Measurements from ENCODE around the gene LRRC37A3. TPM values are rescaled to one million over a fixed set of nuclear protein-coding genes. Genes with fewer than 3 reads are reported as not detected.
"Not testable (repeated sequence)": the region's sequence is repeated elsewhere in the genome, so short reads cannot be mapped to it uniquely, and the experiment has no call there.

LRRC37A3 gene
- polyA plus RNA-seq, 1 experiment: 4.0 TPM

DNA sequence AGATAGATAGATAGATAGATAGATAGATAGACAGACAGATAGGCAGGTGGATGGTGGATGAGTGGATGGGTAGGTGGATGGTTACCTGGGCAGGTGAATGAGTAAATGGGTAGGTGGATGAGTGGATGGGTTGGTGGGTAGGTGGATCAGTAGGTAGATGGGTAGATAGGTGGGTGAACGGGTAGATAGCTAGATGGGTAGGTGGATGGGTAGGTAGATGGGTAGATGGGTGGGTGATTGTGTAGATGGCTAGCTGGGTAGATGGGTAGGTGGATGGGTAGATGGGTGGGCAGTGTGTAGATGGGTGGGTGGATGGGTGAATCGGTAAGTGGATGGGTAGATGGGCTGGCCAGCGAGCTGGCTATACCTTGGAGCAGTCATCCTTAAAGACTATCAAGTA lies 21.8 kb upstream of the LRRC37A3 start:
- H3K36me3 ChIP-seq (ENCODE audit: control insufficient read depth, insufficient read depth, low read length): no peaks in the 10 kb centered on the region
- peaks cover 3% of the 10 kb centered on the region for H3K27me3 ChIP-seq (ENCODE audit: control insufficient read depth, insufficient read depth, low read length)
- H3K4me3 ChIP-seq (ENCODE audit: low read depth, low read length): no peak overlapping the region
- CTCF ChIA-PET: interaction anchor here (0.6 to 3.5 kb wide), 7 partner anchors 10 to 196 kb away, joined by 3 to 11 read pairs (median 3); partner anchors contain the start of gene RGS9
- TF ChIP-seq, protein P1, sequence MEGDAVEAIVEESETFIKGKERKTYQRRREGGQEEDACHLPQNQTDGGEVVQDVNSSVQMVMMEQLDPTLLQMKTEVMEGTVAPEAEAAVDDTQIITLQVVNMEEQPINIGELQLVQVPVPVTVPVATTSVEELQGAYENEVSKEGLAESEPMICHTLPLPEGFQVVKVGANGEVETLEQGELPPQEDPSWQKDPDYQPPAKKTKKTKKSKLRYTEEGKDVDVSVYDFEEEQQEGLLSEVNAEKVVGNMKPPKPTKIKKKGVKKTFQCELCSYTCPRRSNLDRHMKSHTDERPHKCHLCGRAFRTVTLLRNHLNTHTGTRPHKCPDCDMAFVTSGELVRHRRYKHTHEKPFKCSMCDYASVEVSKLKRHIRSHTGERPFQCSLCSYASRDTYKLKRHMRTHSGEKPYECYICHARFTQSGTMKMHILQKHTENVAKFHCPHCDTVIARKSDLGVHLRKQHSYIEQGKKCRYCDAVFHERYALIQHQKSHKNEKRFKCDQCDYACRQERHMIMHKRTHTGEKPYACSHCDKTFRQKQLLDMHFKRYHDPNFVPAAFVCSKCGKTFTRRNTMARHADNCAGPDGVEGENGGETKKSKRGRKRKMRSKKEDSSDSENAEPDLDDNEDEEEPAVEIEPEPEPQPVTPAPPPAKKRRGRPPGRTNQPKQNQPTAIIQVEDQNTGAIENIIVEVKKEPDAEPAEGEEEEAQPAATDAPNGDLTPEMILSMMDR (IDR thresholded peaks at IDR 0.05; ENCODE audit: insufficient read depth, low read depth, low read length): no peak
- no peak for DNase-seq (ENCODE audit: low read depth)
- POLR2A ChIA-PET: no interaction called here

DNA sequence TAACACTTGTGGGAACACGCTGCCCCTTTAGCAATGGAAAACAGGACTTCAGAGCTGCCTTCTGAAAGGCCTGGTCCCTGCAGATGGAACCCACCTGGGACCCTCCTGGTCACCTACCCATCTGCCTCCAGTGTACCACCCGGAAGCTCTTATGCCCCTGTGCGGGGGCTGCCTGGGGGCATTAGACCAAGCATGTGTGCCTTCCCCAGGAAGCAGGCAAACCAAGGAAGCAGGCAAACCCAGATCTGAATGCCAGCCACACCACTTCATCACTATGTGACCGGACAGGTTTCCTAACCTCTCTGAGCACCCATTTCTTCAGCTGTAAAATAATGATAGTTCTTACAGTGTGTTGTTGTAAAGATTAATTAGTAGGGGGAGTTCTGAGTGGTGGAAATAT lies 20.8 kb upstream of the LRRC37A3 start:
- ChIA-PET CTCF (interaction anchor here (0.5 to 3.5 kb wide), 7 partner anchors 12 to 300 kb away, joined by 3 to 11 read pairs (median 4); no protein-coding TSS in a partner anchor), POLR2A (no interaction called here)
- no peak for DNase-seq (ENCODE audit: low read depth)

DNA sequence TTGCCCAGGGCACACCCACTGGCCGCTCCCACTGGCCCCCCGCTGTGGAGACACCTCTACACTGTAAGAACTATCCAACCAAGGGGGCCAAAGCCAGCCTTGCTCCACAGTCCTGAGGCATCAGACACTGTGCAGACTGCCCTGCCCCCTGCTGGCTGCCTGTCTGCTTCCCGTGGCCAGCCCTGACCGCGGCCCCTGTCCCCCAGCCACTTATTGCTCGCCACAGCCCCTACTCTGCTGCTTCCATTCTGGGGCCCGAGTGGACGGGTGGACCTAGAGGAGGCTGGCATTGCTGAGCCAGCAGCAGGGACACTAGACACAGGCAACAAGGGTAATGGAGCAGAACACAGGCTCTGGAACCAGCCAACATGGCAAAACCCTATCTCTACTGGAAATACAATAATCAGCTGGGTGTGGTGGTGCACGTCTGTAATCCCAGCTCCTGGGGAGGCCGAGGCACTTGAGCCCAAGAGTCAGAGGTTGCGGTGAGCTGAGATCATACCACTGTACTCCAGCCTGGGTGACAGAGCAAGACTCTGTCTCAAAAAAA lies 19.7 kb upstream of the LRRC37A3 start:
- Histone ChIP-seq H3K27me3 (ENCODE audit: control insufficient read depth, insufficient read depth, low read length) (peaks cover 3% of the 10 kb centered on the region), H3K36me3 (ENCODE audit: control insufficient read depth, insufficient read depth, low read length) (no peaks in the 10 kb centered on the region), H3K4me3 (ENCODE audit: low read depth, low read length) (no peak overlapping the region)
- POLR2A ChIA-PET: no interaction called here
- TF ChIP-seq, protein P1 (IDR thresholded peaks at IDR 0.05; ENCODE audit: insufficient read depth, low read depth, low read length): peak; percentile 61
- CTCF ChIA-PET: interaction anchor here (0.6 to 3.5 kb wide), 8 partner anchors 12 to 163 kb away, joined by 3 to 11 read pairs (median 4); partner anchors contain the start of gene LRRC37A3
- no peak for DNase-seq (ENCODE audit: low read depth)

More for the DNA sequence above, 20.8 kb upstream of the LRRC37A3 start:
- peaks cover 3% of the 10 kb centered on the region for H3K27me3 ChIP-seq (ENCODE audit: control insufficient read depth, insufficient read depth, low read length)
- H3K4me3 ChIP-seq (ENCODE audit: low read depth, low read length): no peak overlapping the region
- H3K36me3 ChIP-seq (ENCODE audit: control insufficient read depth, insufficient read depth, low read length): no peaks in the 10 kb centered on the region
- TF ChIP-seq, protein P1 (IDR thresholded peaks at IDR 0.05; ENCODE audit: insufficient read depth, low read depth, low read length): no peak

DNA sequence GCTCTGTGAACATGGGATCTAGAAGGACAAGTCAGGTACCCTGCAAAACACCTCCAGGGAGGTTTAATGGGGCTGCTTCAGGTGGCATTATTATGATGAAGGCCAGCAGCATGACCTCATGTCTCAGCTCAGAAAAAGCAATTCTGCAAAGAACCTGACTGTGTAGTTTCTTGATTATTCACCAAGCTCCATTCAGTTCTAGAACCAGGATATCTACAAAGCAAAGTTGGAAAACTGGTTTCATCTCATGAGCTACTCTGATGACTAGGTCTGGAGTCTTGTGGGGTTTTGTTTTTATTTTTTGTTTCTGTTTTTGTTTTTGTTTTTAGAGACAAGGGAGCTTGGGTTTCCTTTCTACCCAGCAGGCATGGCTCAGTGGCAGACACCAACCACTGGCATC lies 19.0 kb upstream of the LRRC37A3 start:
- ChIA-PET POLR2A (no interaction called here), CTCF (interaction anchor here (0.6 to 2.3 kb wide), 4 partner anchors 11 to 162 kb away, joined by 3 to 9 read pairs (median 4); no protein-coding TSS in a partner anchor)
- Histone ChIP-seq H3K4me3 (ENCODE audit: low read depth, low read length) (no peak overlapping the region), H3K27me3 (ENCODE audit: control insufficient read depth, insufficient read depth, low read length) (peaks cover 3% of the 10 kb centered on the region), H3K36me3 (ENCODE audit: control insufficient read depth, insufficient read depth, low read length) (no peaks in the 10 kb centered on the region)
- TF ChIP-seq, protein P1 (IDR thresholded peaks at IDR 0.05; ENCODE audit: insufficient read depth, low read depth, low read length): no peak
- DNase-seq (ENCODE audit: low read depth): no peak

DNA sequence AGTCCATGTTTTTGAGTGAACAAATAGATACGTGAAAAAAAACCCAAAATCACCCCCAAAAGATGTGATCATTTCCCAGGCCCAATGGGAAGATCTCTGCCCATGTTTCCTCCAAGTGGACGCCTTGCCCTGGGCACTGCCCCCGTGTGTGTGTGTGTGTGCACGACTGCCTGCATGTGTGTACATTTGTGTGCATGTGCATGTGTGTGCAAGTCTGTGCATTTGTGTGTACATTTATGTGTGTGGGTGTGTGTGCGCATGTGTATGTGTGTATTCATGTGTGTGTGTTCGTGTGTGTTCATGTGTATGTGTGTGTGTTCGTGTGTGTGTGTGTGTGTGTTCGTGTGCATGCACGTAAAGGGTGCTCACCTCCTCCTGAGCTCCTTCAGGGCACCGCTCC lies 16.8 kb upstream of the LRRC37A3 start:
- no peaks in the 10 kb centered on the region for H3K36me3 ChIP-seq (ENCODE audit: control insufficient read depth, insufficient read depth, low read length)
- CTCF ChIA-PET: no interaction called here
- DNase-seq (ENCODE audit: low read depth): no peak
- TF ChIP-seq, protein P1 (IDR thresholded peaks at IDR 0.05; ENCODE audit: insufficient read depth, low read depth, low read length): no peak
- peaks cover 3% of the 10 kb centered on the region for H3K27me3 ChIP-seq (ENCODE audit: control insufficient read depth, insufficient read depth, low read length)
- POLR2A ChIA-PET: no interaction called here
- no peak overlapping the region for H3K4me3 ChIP-seq (ENCODE audit: low read depth, low read length)

DNA sequence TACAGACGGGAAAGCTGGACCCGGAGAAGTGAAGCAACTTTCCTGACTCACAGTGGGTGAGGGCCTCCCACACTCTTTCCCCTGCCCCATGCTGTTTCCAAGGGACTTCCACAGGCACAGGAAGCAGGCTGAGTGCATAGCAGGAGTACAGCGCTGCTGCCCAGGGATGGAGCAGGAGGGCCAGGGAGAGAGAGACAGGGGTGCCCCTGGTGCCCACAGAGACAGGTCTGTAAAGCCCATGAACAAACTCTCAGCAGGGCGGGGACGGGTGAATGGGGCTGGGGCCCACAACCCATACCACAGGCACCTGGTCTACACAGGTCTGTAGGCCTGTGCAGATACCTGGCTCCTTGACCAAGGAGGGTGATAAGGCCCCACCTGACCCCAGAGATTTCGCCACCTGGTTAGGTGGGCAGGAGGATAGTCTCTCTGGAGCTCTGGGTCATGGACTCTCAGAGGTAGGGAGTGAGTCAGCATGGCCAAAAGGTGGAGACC lies 15.1 kb upstream of the LRRC37A3 start:
- H3K36me3 ChIP-seq (ENCODE audit: control insufficient read depth, insufficient read depth, low read length); CTCF ChIA-PET; H3K4me3 ChIP-seq (ENCODE audit: low read depth, low read length); DNase-seq (ENCODE audit: low read depth); H3K27me3 ChIP-seq (ENCODE audit: control insufficient read depth, insufficient read depth, low read length); POLR2A ChIA-PET: not testable (repeated sequence)

DNA sequence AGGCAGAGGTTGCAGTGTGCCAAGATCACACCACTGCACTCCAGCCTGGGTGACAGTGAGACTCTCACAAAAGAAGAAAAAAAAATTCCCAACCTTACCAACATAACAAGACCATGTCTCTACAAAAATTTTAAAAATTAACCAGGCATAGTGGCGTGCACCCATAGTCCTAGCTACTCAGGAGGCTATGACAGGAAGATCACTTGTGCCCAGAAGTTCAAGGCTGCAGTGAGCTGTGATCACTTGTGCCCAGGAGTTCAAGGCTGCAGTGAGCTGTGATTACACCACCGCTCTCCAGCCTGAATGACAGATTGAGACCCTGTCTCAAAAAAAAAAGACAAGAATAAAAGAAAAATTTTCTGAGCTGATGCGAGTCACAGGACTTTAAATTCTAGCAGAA lies 13.6 kb upstream of the LRRC37A3 start:
- H3K4me3 ChIP-seq (ENCODE audit: low read depth, low read length); DNase-seq (ENCODE audit: low read depth); CTCF ChIA-PET; POLR2A ChIA-PET; H3K27me3 ChIP-seq (ENCODE audit: control insufficient read depth, insufficient read depth, low read length); H3K36me3 ChIP-seq (ENCODE audit: control insufficient read depth, insufficient read depth, low read length): not testable (repeated sequence)

DNA sequence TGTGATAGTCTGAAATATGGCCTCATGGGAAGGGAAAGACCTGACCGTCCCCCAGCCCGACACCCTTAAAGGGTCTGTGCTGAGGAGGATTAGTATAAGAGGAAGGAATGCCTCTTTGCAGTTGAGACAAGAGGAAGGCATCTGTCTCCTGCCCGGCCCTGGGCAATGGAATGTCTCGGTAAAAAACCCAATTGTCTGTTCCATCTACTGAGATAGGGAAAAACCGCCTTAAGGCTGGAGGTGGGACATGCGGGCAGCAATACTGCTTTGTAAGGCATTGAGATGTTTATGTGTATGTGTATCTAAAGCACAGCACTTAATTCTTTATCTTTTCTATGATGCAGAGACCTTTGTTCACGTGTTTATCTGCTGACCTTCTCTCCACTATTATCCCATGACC lies 11.1 kb upstream of the LRRC37A3 start:
- H3K27me3 ChIP-seq (ENCODE audit: control insufficient read depth, insufficient read depth, low read length); H3K36me3 ChIP-seq (ENCODE audit: control insufficient read depth, insufficient read depth, low read length); H3K4me3 ChIP-seq (ENCODE audit: low read depth, low read length); POLR2A ChIA-PET; DNase-seq (ENCODE audit: low read depth): not testable (repeated sequence)
- CTCF ChIA-PET: interaction anchor here (1.1 kb wide), 1 partner anchor 11 kb away, joined by 4 read pairs; the partner anchor contains the start of gene LRRC37A3
